GM18951 (cell line): ENCODE data around the gene DLEU7.

Experiments used
- POLR2A ChIP-seq: IDR thresholded peaks from 4 replicates; pipeline ENCODE4 v1.6.1; 2011; ENCODE audit warnings: mild to moderate bottlenecking; ENCODE audit not compliant: insufficient read length, insufficient read depth; ENCODE audit errors: extremely low read depth
- in situ Hi-C: fragments of 300-500 bp; cut with MboI; formaldehyde crosslinking; loops from one replicate; pipeline ENCODE4 v1.12.0; 2022; ENCODE audit warnings: low sequenced_read_pairs, mixed read lengths, inconsistent platforms; ENCODE audit not compliant: unreplicated experiment

Gene DLEU7

GRCh38 chr13:50843257-50844083 is at the start of gene DLEU7:
Gene DLEU7 (minus strand): TSS chr13:50843692. CDS start chr13:50843646, 46 bp downstream.
- in situ Hi-C loops = no loop called here
- no peak for TF ChIP-seq POLR2A

- TF ChIP-seq POLR2A = peak; percentile 48
- in situ Hi-C loops = no loop called here
These were observed 48.9 kb upstream of the DLEU7 start for GRCh38 chr13:50892210-50892944.

- in situ Hi-C loops = no loop called here
- TF ChIP-seq POLR2A = no peak
These were observed 47.7 kb upstream of the DLEU7 start for GRCh38 chr13:50891206-50891605.

- no peak for TF ChIP-seq POLR2A
- in situ Hi-C loops = no loop called here
These were observed 45.8 kb upstream of the DLEU7 start for GRCh38 chr13:50889317-50889716.

- TF ChIP-seq POLR2A = no peak
- in situ Hi-C loops = no loop called here
These were observed 44.9 kb upstream of the DLEU7 start for GRCh38 chr13:50888362-50888761.

- TF ChIP-seq POLR2A = no peak
- in situ Hi-C loops = no loop called here
These were observed 43.7 kb upstream of the DLEU7 start for GRCh38 chr13:50887151-50887550.

- in situ Hi-C loops = no loop called here
- TF ChIP-seq POLR2A = no peak
These were observed 40.8 kb upstream of the DLEU7 start for GRCh38 chr13:50884265-50884664.

GRCh38 chr13:50883728-50884127 is 40.2 kb upstream of the DLEU7 start:
- in situ Hi-C loops = no loop called here

GRCh38 chr13:50882816-50883435 is 39.4 kb upstream of the DLEU7 start:
- TF ChIP-seq POLR2A = no peak

More at GRCh38 chr13:50883728-50884127, 40.2 kb upstream of the DLEU7 start:
- no peak for TF ChIP-seq POLR2A

GRCh38 chr13:50873991-50874390 is 30.5 kb upstream of the DLEU7 start:
- TF ChIP-seq POLR2A = no peak
- in situ Hi-C loops = no loop called here

More at GRCh38 chr13:50882816-50883435, 39.4 kb upstream of the DLEU7 start:
- in situ Hi-C loops = no loop called here

GRCh38 chr13:50873467-50873866 is 30.0 kb upstream of the DLEU7 start:
- TF ChIP-seq POLR2A = no peak
- in situ Hi-C loops = no loop called here

GRCh38 chr13:50871405-50871804 is 27.9 kb upstream of the DLEU7 start:
- no peak for TF ChIP-seq POLR2A
- in situ Hi-C loops = no loop called here

- TF ChIP-seq POLR2A = no peak
- in situ Hi-C loops = no loop called here
These were observed 24.1 kb upstream of the DLEU7 start for GRCh38 chr13:50867637-50867945.

GRCh38 chr13:50866817-50867636 is 23.5 kb upstream of the DLEU7 start:
- no peak for TF ChIP-seq POLR2A
- in situ Hi-C loops = no loop called here
